Prostate gland (tissue), 2 donors: ENCODE data around the gene SFTPD. TPM values are rescaled to one million over a fixed set of nuclear protein-coding genes. Genes with fewer than 3 reads are reported as not detected.
A peak's percentile ranks its signal among the peaks of the same experiment; 100 is the strongest.
"Not testable (repeated sequence)": the region's sequence is repeated elsewhere in the genome, so short reads cannot be mapped to it uniquely, and the experiment has no call there.

Experiments
- DNase-seq: peaks from one replicate; pipeline ENCODE4 v3.0.0-alpha.2; 2019; ENCODE audit warnings: low spot score
- H3K27ac ChIP-seq, 2 donors: fragments of 200-600 bp; sonication (generic); 2 replicates each; pipeline ENCODE4 v1.5.1; 2017 to 2019
- H3K27me3 ChIP-seq: fragments of 200-600 bp; sonication (generic); replicated peaks from 2 replicates; pipeline ENCODE4 v1.5.1; 2019; ENCODE audit not compliant: insufficient read depth
- H3K36me3 ChIP-seq, 2 donors: fragments of 200-600 bp; sonication (generic); 1 replicate in 1 of 2; 2 replicates in 1 of 2; pipeline versions ENCODE4 v1.5.1 to v1.8.1; 2017 to 2019
- H3K4me1 ChIP-seq: fragments of 200-600 bp; sonication (generic); replicated peaks from 2 replicates; pipeline ENCODE4 v1.5.1; 2019
- H3K4me3 ChIP-seq, 2 donors: fragments of 200-600 bp; sonication (generic); 2 replicates each; pipeline ENCODE4 v1.5.1; 2017 to 2019
- H3K9me3 ChIP-seq: fragments of 200-600 bp; sonication (generic); 2 replicates; pipeline ENCODE4 v1.5.1; 2017
- CTCF ChIP-seq, 4 experiments: fragments of 200-600 bp in 2 of 4; fragments of 450-650 bp in 2 of 4; sonication (generic) in 2 of 4; IDR thresholded peaks; 1 replicate in 3 of 4; 2 replicates in 1 of 4; pipeline ENCODE4 v1.5.1; 2016 to 2019; ENCODE audit warnings: antibody characterized with exemption in 4 of 4, mild to moderate bottlenecking in 2 of 4, moderate library complexity in 2 of 4
- POLR2A ChIP-seq: fragments of 450-650 bp; IDR thresholded peaks from one replicate; pipeline ENCODE4 v1.6.1; 2016; ENCODE audit warnings: antibody characterized with exemption, mild to moderate bottlenecking
- POLR2AphosphoS5 ChIP-seq: sonication (generic); formaldehyde crosslinking; IDR thresholded peaks from one replicate; pipeline ENCODE4 v1.6.1; 2017; ENCODE audit warnings: antibody characterized with exemption
- WGBS: methylation state at CpG from one replicate; pipeline ENCODE4 v1.1.5; 2018; 5-methylcytosine and 5-hydroxymethylcytosine counted together
- intact Hi-C: fragments of 100-400 bp; cut with DNase I; formaldehyde crosslinking; loops from one replicate; pipeline ENCODE4 v1.14.2; 2022
- total RNA-seq, 2 donors: library from RNA; depleted of rRNA; stranded (reverse); fragments of >200 nt; gene quantifications; one replicate each; pipeline ENCODE4 v1.1.0, GENCODE V29; 2016

SFTPD gene
- total RNA-seq, 2 donors from 2014 or later = 2.1 to 2.6 TPM

- Histone ChIP-seq H3K27me3 (no peaks in the 10 kb centered on the region), H3K4me3 (peak overlapping the region; percentile 48 to 51), H3K4me1 (no peaks in the 10 kb centered on the region), H3K27ac (peak overlapping the region; percentile 62 to 69), H3K36me3 (no peaks in the 10 kb centered on the region), H3K9me3 (no peaks in the 10 kb centered on the region)
- WGBS = under 1% methylated on average over 56 of the region's 58 CpGs
- intact Hi-C loops = no loop called here
- TF ChIP-seq POLR2AphosphoS5 (no peak), POLR2A (no peak), CTCF (IDR thresholded peaks at IDR 0.05) (no peak)
- peak; percentile 28 for DNase-seq
Observed at GRCh38 chr10:79904671-79905321, 44.1 kb downstream of the SFTPD start.

- DNase-seq, intact Hi-C loops, H3K27me3 ChIP-seq, H3K9me3 ChIP-seq, H3K4me1 ChIP-seq, H3K27ac ChIP-seq, H3K4me3 ChIP-seq, H3K36me3 ChIP-seq: not testable (repeated sequence)
- WGBS = 47% methylated on average over 1 of the region's 1 CpG
Observed at GRCh38 chr10:79901571-79901970, 47.3 kb downstream of the SFTPD start.

- no peaks in the 10 kb centered on the region for H3K9me3 ChIP-seq
- H3K27me3 ChIP-seq = no peaks in the 10 kb centered on the region
- no peak overlapping the region for H3K27ac ChIP-seq
- no peaks in the 10 kb centered on the region for H3K4me1 ChIP-seq
- WGBS = 47% methylated on average over 3 of the region's 3 CpGs
- intact Hi-C loops = no loop called here
- no peak for DNase-seq
- H3K36me3 ChIP-seq = no peaks in the 10 kb centered on the region
- no peak overlapping the region for H3K4me3 ChIP-seq
- TF ChIP-seq POLR2AphosphoS5 = no peak
- no peak for TF ChIP-seq CTCF (IDR thresholded peaks at IDR 0.05)
- TF ChIP-seq POLR2A = no peak
Observed at GRCh38 chr10:79898597-79899325, 50.1 kb downstream of the SFTPD start.

- H3K4me1 ChIP-seq, H3K9me3 ChIP-seq, H3K4me3 ChIP-seq, H3K27ac ChIP-seq, intact Hi-C loops, H3K27me3 ChIP-seq, H3K36me3 ChIP-seq, DNase-seq: not testable (repeated sequence)
- WGBS = 91% methylated on average over 17 of the region's 17 CpGs
Observed at GRCh38 chr10:79892896-79893295, 56.0 kb downstream of the SFTPD start.

GRCh38 chr10:79890469-79890868 lies 58.4 kb downstream of the SFTPD start:
- intact Hi-C loops = no loop called here
- no peaks in the 10 kb centered on the region for H3K4me1 ChIP-seq
- 20% methylated on average over 1 of the region's 1 CpG for WGBS

GRCh38 chr10:79888984-79889383 lies 59.9 kb downstream of the SFTPD start:
- H3K4me3 ChIP-seq, H3K36me3 ChIP-seq, H3K4me1 ChIP-seq, DNase-seq, H3K9me3 ChIP-seq, H3K27me3 ChIP-seq, H3K27ac ChIP-seq, intact Hi-C loops: not testable (repeated sequence)
- 60% methylated on average over 2 of the region's 2 CpGs for WGBS

More at GRCh38 chr10:79890469-79890868, 58.4 kb downstream of the SFTPD start:
- no peak for TF ChIP-seq POLR2AphosphoS5
- no peak for TF ChIP-seq CTCF (IDR thresholded peaks at IDR 0.05)
- TF ChIP-seq POLR2A = no peak
- Histone ChIP-seq H3K27ac (no peak overlapping the region), H3K4me3 (no peak overlapping the region), H3K9me3 (no peaks in the 10 kb centered on the region), H3K27me3 (no peaks in the 10 kb centered on the region), H3K36me3 (no peaks in the 10 kb centered on the region)
- DNase-seq = no peak

Other genes with a start within 250 kb of the SFTPD start
- gene NUTM2B, start 245.9 kb downstream of the SFTPD start, total RNA-seq = 1 to 10 TPM; 1.6 to 6.0 TPM
- under 1 TPM in 1 of 2 donors, not detected in 1; 0.57 TPM for gene NUTM2E, start 122.4 kb downstream of the SFTPD start, total RNA-seq
- gene TMEM254, start 129.6 kb upstream of the SFTPD start, total RNA-seq = 10 to 100 TPM; 52.7 to 95.9 TPM
- 10 to 100 TPM in 1 of 2 donors, 1 to 10 TPM in 1; 8.9 to 14.7 TPM for gene PLAC9, start 183.6 kb upstream of the SFTPD start, total RNA-seq